K562 (cell line): ENCODE data around the gene PBXIP1. TPM values are rescaled to one million over a fixed set of nuclear protein-coding genes. Genes with fewer than 3 reads are reported as not detected.

ENCODE experiments used
- FOXK2 ChIP-seq, 2 experiments: fragments of 450-650 bp; IDR thresholded peaks in 1 of 2; conservative IDR thresholded peaks in 1 of 2; 2 replicates each; pipeline ENCODE4 v1.6.1; 2016; ENCODE audit warnings: low read depth in 2 of 2, mild to moderate bottlenecking in 1 of 2
- GATAD2A ChIP-seq: fragments of 450-650 bp; IDR thresholded peaks from 2 replicates; pipeline ENCODE4 v1.6.1; 2017
- RUNX1 ChIP-seq: sonication (generic); IDR thresholded peaks from 2 replicates; pipeline ENCODE4 v1.6.1; 2016; ENCODE audit warnings: antibody characterized with exemption, low read depth
- SUPT5H ChIP-seq: fragments of 450-650 bp; IDR thresholded peaks from 2 replicates; pipeline ENCODE4 v1.6.1; 2016
- TCF3 ChIP-seq: sonication (generic); formaldehyde crosslinking; IDR thresholded peaks from 2 replicates; pipeline ENCODE4 v1.4.0; 2020; ENCODE audit warnings: mild to moderate bottlenecking, missing genetic modification reagents
- ZFP1 ChIP-seq: fragments of 450-650 bp; formaldehyde crosslinking; IDR thresholded peaks from 2 replicates; pipeline ENCODE4 v1.4.0; 2020; ENCODE audit warnings: mild to moderate bottlenecking, mixed read lengths
- ZNF212 ChIP-seq: fragments of 450-650 bp; formaldehyde crosslinking; IDR thresholded peaks from 2 replicates; pipeline ENCODE4 v1.4.0; 2020; ENCODE audit warnings: mild to moderate bottlenecking
- ZNF316 ChIP-seq: fragments of 450-650 bp; IDR thresholded peaks from 2 replicates; pipeline ENCODE4 v1.6.1; 2016
- polyA plus RNA-seq, 8 experiments: library from polyadenylated mRNA; depleted of rRNA in 4 of 8; stranded (reverse) in 5 of 8; unstranded in 3 of 8; fragments of >200 nt; fragmentation: Nextera tagmentation in 2 of 8; fragmentation: Illumina TruSeq in 1 of 8; extraction: Ambion mirVana in 2 of 8; extraction: Trizol in 1 of 8; gene quantifications; 2 replicates each; pipeline versions ENCODE4 v1.2.1 to v1.2.3, GENCODE V29; 2011 to 2014; ENCODE audit warnings: inconsistent platforms in 1 of 8, missing spikeins in 1 of 8
- total RNA-seq, 7 experiments: library from RNA; depleted of rRNA in 6 of 7; stranded (reverse); fragments of >200 nt in 6 of 7; fragmentation: Illumina TruSeq in 2 of 7; extraction: Trizol in 2 of 7; gene quantifications; 2 replicates each; pipeline versions ENCODE4 v1.2.1 to v1.2.3, GENCODE V29; 2011 to 2021; ENCODE audit warnings: low replicate concordance in 1 of 7
- TF ChIP-seq, protein P1 (sequence below): fragments of 450-650 bp; IDR thresholded peaks from 2 replicates; pipeline ENCODE4 v1.6.1; 2016; ENCODE audit warnings: missing biosample characterization, missing genetic modification characterization
- TF ChIP-seq, protein P2 (sequence below): fragments of 450-650 bp; conservative IDR thresholded peaks from 2 replicates; pipeline ENCODE4 v1.6.1; 2016; ENCODE audit warnings: missing genetic modification characterization, low read depth, mild to moderate bottlenecking, control low read depth, missing compliant biosample characterization

Gene PBXIP1
- total and polyA plus RNA-seq, 9 of the 15 experiments (the other 6 are each of a cell fraction or from before 2014, with no cell fraction given) = 0.13 to 8.3 (median 5.8) TPM

- TF ChIP-seq, protein P1, sequence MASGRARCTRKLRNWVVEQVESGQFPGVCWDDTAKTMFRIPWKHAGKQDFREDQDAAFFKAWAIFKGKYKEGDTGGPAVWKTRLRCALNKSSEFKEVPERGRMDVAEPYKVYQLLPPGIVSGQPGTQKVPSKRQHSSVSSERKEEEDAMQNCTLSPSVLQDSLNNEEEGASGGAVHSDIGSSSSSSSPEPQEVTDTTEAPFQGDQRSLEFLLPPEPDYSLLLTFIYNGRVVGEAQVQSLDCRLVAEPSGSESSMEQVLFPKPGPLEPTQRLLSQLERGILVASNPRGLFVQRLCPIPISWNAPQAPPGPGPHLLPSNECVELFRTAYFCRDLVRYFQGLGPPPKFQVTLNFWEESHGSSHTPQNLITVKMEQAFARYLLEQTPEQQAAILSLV = peak; percentile 28; the same call in 1 of the 2 replicates
- TF ChIP-seq ZNF212 (CRISPR knock-in tag) = no peak
- TF ChIP-seq GATAD2A = 0 out of 2 replicates have a peak, but pooled peaks have one; percentile 21
- TF ChIP-seq, protein P2, sequence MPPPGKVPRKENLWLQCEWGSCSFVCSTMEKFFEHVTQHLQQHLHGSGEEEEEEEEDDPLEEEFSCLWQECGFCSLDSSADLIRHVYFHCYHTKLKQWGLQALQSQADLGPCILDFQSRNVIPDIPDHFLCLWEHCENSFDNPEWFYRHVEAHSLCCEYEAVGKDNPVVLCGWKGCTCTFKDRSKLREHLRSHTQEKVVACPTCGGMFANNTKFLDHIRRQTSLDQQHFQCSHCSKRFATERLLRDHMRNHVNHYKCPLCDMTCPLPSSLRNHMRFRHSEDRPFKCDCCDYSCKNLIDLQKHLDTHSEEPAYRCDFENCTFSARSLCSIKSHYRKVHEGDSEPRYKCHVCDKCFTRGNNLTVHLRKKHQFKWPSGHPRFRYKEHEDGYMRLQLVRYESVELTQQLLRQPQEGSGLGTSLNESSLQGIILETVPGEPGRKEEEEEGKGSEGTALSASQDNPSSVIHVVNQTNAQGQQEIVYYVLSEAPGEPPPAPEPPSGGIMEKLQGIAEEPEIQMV (tag) = 0 out of 2 replicates have a peak, but pooled peaks have one; percentile 30
- TF ChIP-seq FOXK2 (conservative IDR thresholded peaks at IDR 0.05 in 1 of 2, IDR thresholded peaks at IDR 0.05 in 1 of 2; ENCODE audit: low read depth in 2 of 2) = peak; percentile 18 to 33; a peak in 2 of 4 replicates
- peak; percentile 41; the same call in 1 of the 2 replicates for TF ChIP-seq SUPT5H
- peak; percentile 53; the same call in 1 of the 2 replicates for TF ChIP-seq ZNF316
- TF ChIP-seq TCF3 (CRISPR knock-in tag) = 0 out of 2 replicates have a peak, but pooled peaks have one; percentile 13
- no peak for TF ChIP-seq ZFP1 (CRISPR knock-in tag)
- TF ChIP-seq RUNX1 = no peak
Observed at GRCh38 chr1:154993572-154994268, 37.8 kb upstream of the PBXIP1 start, which contains the start of gene LENEP (continued).
